Inflammatory macrophage treated with lipopolysaccharide for 1 hour (primary cell): ENCODE results near the gene GLYAT.
A peak's percentile ranks its signal among the peaks of the same experiment; 100 is the strongest.

Experiments
- DNase-seq, 2 donors: peaks; one replicate each; pipeline ENCODE4 v3.0.0-alpha.2; 2020 to 2022

Gene GLYAT

DNA sequence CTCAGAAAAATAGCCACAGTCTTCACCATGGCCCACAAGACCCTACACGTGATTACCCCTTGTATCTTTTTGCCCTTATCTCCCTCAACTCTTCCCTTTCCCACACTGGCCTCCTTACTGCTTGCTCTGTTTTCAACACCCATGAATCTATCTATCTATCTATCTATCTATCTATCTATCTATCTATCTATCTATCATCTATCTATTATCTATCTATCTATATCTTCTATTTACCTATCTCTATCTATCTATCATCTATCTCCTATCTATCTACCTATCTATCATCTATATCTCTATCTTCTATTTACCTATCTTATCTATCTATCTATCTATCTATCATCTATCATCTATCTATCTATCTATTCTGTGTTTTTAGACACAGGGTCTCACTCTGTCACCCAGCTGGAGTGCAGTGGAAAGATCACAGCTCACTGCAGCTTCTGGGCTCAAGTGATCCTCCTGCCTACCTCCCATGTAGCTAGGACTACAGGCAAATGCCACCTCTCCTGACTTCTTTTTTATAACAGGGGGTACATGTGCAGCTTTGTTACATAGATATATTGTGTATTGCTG, 55.1 kb downstream of the GLYAT start:
- DNase-seq = no peak

DNA sequence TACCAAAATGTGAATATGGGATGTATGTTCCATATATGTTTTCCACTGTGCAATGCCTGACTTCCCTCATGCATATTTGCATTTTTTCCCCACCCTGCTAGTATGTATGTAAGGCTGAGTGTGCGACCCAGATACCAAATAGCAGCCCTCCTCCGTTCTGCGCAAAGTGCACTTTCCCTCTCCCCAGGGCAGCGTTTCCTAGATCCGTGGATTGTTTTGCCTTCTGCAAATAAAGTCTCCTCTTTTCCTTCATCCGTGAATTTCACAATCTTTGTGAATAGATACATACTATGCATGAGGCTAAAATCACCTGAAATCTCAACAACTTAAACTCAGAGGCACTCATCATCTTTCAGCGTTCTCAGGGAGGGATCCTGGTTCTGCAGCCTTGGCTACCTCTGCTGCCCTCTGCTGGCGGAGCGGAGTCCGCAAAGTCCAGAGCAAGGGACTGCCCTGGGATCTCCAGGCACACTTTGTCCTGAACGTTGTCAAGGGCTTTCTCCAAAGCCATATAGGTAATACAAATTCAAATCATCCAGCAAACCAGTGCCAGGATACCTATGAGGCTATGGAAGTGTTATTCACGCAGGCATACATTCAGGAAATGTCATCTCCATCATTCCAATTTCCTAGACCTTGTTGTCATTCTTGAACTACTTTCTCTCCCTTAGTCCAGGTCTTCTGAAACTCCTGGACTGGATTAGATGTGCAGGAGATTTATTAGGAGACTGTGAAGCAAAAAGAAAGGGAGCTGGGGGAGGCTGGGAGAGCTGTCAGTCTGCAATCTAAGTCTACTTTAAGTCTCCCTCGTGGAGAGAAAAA, 56.2 kb downstream of the GLYAT start:
- DNase-seq = peak; percentile 41 to 77

DNA sequence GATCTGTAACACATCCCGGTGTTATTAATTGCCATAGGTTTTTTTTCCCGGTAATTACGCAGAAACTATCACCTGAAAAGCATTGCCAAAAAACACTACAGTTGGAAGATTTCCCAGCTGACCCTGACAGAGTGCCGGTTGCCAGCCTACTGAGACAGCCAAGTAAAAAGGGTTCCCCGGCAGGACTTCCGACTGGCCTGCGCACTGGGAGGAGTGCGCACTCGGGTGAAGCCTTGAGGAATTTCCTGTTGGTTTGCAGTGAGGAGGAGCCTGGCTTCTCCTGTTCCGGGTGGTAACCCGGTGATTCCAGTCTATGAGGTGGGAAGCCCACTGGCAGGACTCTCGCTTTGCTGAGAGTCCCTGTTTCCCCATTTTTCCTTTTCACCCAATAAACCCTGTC, 57.1 kb downstream of the GLYAT start:
- no peak for DNase-seq

DNA sequence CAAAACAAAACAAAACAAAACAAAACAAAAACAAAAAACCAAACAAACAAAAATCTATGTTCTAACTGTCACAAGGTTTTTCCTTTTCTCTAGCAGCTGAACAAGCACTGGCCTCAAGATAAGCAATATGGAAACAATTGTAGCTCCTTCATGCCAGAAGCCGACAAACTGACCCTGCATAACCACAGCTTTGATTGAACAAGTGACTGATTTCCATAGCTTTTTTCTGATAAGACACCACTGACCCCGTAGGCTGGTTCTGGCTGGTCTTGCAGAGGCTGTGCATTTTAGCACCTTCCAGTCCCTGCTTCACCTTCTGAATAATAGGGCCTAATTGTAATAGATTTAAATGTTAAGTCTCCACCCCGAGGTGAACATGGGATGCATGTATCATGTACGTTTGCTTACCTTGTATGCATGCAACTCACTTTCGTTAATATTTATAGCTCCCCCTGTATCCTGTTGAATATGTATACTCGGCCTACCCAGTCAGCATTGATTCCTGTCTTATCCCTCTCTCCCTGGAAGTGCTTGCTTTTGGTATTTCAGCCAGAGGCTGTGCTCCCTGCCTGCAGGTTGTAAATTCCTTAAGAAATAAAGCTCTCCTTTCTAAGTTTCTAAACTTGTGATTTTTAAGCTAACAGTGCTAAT, 59.6 kb downstream of the GLYAT start:
- DNase-seq = no peak

DNA sequence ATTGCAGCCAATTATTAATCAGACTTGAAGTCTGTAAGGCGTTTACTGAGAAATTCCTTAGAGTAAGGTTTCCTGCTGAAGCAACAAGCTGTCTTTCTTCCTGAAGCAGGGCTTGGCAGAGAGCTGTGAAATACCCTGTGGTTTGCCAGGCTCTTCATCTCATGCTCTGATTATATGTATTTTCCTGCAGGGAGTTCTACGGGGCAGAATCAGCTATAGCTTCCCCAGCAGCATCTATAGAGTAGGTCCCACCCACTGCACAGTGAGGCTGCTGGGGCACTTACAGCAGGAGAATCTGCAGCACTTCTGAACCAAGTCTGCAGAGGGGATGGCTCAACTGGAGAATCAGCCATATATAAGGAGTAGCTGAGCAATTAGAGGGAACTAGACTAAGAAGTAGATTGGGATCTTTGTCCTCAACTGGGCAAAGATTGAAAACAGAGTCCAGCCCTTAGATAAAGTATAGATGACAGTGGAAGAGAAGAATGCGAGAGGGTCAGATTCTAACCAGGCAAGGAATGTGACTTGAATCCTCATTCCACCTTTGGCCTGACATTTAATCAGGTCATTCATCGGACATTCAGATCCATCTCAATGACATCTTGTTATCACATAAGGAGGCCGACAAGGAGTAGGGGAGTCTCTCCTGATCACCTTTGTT, 71.7 kb downstream of the GLYAT start:
- DNase-seq = no peak

DNA sequence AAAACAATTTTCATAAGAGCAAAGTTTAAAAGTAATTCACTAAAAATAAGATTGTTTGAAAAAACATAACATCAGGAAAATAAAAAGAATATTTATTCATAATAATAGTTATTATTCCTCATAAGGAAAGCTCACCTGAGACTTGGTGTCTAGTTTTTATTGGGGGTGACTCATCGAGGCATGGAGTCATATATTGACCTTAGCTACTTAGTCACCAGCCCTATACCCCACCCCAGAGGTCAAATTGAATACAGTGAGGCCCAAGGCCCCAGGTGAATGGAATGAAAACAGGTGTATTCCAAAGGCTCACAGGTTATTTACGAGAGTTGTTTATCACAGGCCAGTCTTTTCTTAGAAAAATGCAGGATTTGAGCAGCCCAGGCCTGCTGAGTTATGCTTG, 72.3 kb downstream of the GLYAT start:
- no peak for DNase-seq
